Central memory CD8-positive, alpha-beta T cell (primary cell): ENCODE data around the gene C10orf90.

Experiments used
- ATAC-seq: fragments of 150-1000 bp; cut with Tn5 transposase; replicated peaks from 2 replicates; pipeline ENCODE4 v1.10.0; 2022; ENCODE audit warnings: mild to moderate bottlenecking, moderate FRiP score, moderate number of reproducible peaks; ENCODE audit not compliant: poor library complexity, severe bottlenecking; ENCODE audit errors: extremely low read depth
- DNase-seq, 2 donors: peaks; one replicate each; pipeline ENCODE4 v3.0.0; 2021; ENCODE audit warnings: low spot score in 2 of 2
- H3K27ac Mint-ChIP-seq: one replicate; pipeline ENCODE4 v1.8.0; 2022; ENCODE audit warnings: low read depth, mild to moderate bottlenecking, moderate library complexity, mixed read lengths
- H3K27me3 Mint-ChIP-seq: one replicate; pipeline ENCODE4 v1.8.0; 2022; ENCODE audit warnings: mixed read lengths
- H3K36me3 Mint-ChIP-seq: one replicate; pipeline ENCODE4 v1.8.0; 2022; ENCODE audit warnings: mild to moderate bottlenecking, moderate library complexity, mixed read lengths; ENCODE audit not compliant: insufficient read depth
- H3K4me1 Mint-ChIP-seq: one replicate; pipeline ENCODE4 v1.8.0; 2022; ENCODE audit warnings: mixed read lengths
- H3K4me3 Mint-ChIP-seq: one replicate; pipeline ENCODE4 v1.8.0; 2022; ENCODE audit warnings: mild to moderate bottlenecking, moderate library complexity, mixed read lengths
- H3K9me3 Mint-ChIP-seq: one replicate; pipeline ENCODE4 v1.8.0; 2022; ENCODE audit warnings: mixed read lengths

The C10orf90 gene

DNA sequence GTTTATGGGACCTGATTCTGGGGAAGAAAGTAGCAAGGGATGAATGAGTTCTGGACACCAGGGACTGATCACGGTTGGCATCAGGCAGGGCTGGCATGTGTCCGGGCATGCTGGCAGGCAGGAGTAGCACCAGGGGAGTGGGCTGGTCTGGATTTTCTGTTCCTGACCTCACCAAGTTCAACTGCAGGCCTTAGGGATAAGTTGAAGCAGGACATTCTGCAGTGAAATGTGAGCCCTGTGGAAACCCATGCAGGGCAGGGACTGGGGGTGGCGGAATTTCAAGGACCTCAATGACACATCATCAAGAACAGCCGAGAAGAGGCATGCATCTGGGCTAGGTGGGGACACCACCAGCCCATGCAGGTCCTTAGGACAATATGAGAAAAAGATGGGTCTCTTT is 202.0 kb downstream of the C10orf90 start:
- no peaks in the 10 kb centered on the region for H3K4me1 Mint-ChIP-seq
- no peaks in the 10 kb centered on the region for H3K36me3 Mint-ChIP-seq
- H3K9me3 Mint-ChIP-seq: peaks cover 24% of the 10 kb centered on the region
- DNase-seq: no peak
- H3K4me3 Mint-ChIP-seq: no peak overlapping the region
- peaks cover 9% of the 10 kb centered on the region for H3K27me3 Mint-ChIP-seq
- no peak overlapping the region for H3K27ac Mint-ChIP-seq
- ATAC-seq: no peak

DNA sequence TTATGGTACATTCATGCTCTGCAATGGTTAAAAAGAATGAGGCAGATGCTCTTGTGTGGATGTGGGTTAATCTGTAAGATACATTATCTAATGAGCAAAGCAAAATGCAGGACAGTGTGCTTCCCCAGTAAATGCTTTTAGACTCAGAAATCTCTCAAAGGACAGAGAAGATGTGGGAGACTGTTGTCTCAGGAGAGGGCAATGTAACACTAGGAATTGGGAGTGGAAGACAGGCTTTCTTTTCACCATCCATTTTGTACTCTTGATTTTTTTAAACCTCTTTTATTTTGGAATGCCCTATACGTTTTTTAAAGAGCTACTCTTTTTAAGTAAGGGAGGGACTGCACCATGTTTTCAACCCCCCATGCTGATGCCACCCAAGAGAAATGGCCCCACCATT is 204.7 kb downstream of the C10orf90 start:
- no peak overlapping the region for H3K4me3 Mint-ChIP-seq
- ATAC-seq (no peak), DNase-seq (no peak)
- H3K4me1 Mint-ChIP-seq: no peaks in the 10 kb centered on the region
- no peak overlapping the region for H3K27ac Mint-ChIP-seq
- peaks cover 3% of the 10 kb centered on the region for H3K27me3 Mint-ChIP-seq
- H3K36me3 Mint-ChIP-seq: no peaks in the 10 kb centered on the region
- H3K9me3 Mint-ChIP-seq: peaks cover 36% of the 10 kb centered on the region

DNA sequence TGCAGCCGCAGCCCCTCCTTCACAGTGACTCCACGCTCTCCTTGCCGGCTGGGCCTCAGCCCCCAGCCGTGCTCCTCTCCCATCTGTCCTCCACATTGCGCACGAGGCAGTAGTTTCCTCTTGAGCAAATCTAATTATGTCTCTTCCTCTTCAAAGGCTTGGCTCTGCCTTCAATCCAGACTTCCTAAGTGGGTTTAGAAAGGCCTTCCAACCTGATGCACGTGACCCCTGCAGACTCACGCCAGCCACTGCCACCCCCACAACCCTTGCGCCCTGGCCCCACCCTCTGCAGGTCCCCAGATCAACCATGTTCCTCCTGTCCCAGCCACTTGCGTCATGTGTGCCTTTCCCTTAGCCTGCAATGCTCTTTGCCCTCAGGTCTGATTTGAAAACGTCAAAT is 207.2 kb downstream of the C10orf90 start:
- ATAC-seq (no peak), DNase-seq (no peak)
- peaks cover 21% of the 10 kb centered on the region for H3K9me3 Mint-ChIP-seq
- H3K27ac Mint-ChIP-seq: no peak overlapping the region
- no peaks in the 10 kb centered on the region for H3K4me1 Mint-ChIP-seq
- no peak overlapping the region for H3K4me3 Mint-ChIP-seq
- H3K36me3 Mint-ChIP-seq: no peaks in the 10 kb centered on the region
- H3K27me3 Mint-ChIP-seq: no peaks in the 10 kb centered on the region

DNA sequence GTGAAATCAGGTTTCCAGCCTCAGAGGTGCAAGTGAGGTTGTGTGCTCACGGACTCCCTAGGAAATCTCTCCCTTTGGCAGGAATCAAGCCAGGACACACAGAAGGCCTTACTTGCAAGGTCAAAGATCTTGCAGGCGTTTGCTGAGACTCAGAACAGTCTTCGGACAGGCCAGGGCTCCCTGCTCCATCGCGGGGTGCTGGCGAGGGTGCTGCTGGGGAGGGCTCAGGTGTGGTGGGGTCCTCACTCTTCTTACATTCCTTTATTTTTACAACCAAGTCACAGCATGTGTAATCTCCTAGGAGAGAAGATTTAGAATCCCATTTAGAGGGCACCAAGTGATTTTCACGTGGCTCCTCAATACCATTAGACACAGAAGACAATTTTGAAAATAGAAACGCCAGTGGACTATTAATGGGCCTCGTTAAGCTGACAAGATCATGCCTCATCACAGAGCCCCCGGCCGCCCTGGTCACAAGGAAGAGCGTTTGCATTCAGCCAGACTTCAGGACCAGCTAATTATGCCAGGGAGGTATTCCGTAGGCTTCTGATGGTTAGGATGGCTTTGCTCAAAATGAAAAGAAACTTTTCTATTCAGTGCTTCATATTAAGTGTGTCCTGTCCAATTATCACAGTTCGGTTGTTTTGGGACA is 209.1 kb downstream of the C10orf90 start:
- H3K27ac Mint-ChIP-seq: no peak overlapping the region
- no peaks in the 10 kb centered on the region for H3K4me1 Mint-ChIP-seq
- H3K36me3 Mint-ChIP-seq: no peaks in the 10 kb centered on the region
- DNase-seq: no peak
- ATAC-seq: no peak
- H3K4me3 Mint-ChIP-seq: no peak overlapping the region
- no peaks in the 10 kb centered on the region for H3K27me3 Mint-ChIP-seq
- H3K9me3 Mint-ChIP-seq: peaks cover 21% of the 10 kb centered on the region

DNA sequence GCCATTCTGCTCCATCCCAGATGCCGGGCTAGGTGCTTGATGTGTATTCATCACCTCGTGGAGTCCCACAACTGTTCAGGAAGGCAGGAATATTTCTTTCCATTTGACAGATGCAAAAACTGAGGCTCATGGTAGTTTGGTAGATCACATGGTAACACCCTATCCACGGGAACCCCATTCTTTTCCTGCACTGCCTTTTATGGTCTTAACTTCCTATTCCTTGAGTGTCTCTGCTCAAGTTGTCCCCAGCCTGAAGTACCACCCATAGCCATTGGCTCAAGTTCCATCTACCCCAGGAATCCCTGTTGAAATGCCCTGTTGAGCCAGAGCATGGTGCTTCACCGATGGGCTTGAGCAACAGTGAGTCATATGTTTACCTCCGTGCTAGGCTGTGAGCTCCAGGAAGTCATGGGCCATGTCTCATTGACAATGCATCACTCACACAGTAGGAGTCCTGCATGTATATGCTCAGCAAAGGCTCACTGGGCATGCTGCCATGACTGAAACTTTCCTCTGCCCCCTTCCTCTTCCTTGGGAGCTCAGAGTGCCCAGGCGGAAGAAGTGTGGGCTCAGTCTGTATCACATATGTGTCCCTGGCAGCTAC is 210.5 kb downstream of the C10orf90 start:
- Mint-ChIP-seq H3K9me3 (peaks cover 25% of the 10 kb centered on the region), H3K4me1 (no peaks in the 10 kb centered on the region), H3K4me3 (no peak overlapping the region), H3K36me3 (no peaks in the 10 kb centered on the region), H3K27me3 (no peaks in the 10 kb centered on the region), H3K27ac (no peak overlapping the region)
- no peak for DNase-seq
- ATAC-seq: no peak

DNA sequence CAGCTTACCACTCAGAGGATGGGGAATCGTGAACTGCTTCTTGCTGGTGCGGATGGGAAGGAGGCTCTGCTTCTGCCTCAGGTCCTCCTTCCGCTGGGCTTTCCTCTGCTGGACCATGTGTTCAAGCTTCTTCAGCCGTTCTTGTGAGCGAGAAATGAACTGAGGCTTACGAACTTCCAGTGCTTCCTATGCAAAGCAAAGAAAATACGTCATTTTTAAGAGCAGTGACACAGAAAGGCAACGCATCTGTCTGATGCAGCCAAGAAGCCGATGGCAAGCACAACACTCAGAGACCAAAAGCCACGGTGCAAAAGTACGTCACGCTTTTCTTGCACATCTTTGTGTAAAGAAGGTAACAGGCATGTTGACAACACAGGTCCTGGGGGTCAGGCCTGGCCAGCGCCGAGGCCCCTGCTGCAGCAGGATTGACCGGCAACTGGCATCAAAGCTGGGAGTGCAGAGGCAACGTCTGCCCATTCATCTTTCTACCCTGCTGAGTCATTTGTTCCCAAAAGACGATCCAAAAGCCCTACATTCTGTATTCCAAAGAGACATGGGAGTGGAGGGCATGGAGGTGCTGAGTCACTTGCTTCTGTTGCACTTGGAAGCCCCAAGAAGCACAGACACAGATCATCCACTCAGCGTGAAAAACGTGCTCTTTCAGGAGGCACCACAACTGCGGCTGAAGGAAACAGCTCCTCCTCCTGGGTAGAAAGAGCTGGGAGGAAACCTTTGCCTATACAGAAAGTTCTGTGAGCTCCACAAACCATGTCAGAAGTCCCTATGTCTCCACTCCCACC is 211.3 kb downstream of the C10orf90 start:
- DNase-seq (no peak), ATAC-seq (no peak)
- no peaks in the 10 kb centered on the region for H3K27me3 Mint-ChIP-seq
- peaks cover 25% of the 10 kb centered on the region for H3K9me3 Mint-ChIP-seq
- no peaks in the 10 kb centered on the region for H3K4me1 Mint-ChIP-seq
- no peaks in the 10 kb centered on the region for H3K36me3 Mint-ChIP-seq
- H3K27ac Mint-ChIP-seq: no peak overlapping the region
- H3K4me3 Mint-ChIP-seq: no peak overlapping the region

DNA sequence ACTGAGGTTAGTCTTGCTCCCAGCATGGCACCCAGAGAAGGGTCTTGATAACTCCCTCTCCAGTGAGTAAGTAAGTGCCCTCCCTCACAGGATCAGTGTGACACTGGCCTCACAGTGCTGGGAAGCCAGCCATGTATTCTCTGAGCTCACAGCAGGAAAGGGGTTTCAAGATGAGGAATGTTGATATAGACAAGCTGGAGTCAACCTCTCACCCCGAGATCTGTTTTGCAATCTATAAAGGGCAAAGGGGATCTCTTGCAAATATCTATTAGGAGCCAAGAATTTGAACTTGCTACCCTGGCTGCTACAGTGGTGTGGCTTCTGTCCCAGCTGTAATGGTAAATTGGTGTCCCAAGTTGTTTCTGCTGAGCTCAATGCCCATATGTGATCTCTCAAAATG is 212.0 kb downstream of the C10orf90 start:
- no peak for ATAC-seq
- no peaks in the 10 kb centered on the region for H3K27me3 Mint-ChIP-seq
- H3K9me3 Mint-ChIP-seq: peaks cover 27% of the 10 kb centered on the region
- DNase-seq: no peak
- H3K36me3 Mint-ChIP-seq: no peaks in the 10 kb centered on the region
- H3K4me3 Mint-ChIP-seq: no peak overlapping the region
- H3K27ac Mint-ChIP-seq: no peak overlapping the region
- H3K4me1 Mint-ChIP-seq: no peaks in the 10 kb centered on the region

DNA sequence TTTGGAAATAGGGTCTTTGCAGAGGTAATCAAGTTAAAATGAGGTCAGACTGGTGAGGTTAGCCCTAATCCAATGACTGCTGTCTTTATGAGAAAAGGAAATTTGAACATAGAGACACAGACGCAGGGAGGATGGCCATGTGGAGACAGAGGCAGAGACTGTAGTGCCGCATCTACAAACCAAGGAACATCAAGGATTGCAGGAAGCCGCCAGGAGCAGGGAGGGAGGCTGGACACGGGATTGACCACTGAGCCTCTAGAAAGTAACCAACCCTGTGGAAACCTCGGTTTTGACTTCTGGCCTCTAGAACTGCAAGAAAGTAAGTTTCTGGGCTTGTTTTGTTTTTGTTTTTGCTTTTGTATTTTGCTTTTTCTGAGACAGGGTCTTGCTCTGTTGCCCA is 213.9 kb downstream of the C10orf90 start:
- DNase-seq: no peak
- Mint-ChIP-seq H3K27me3 (no peaks in the 10 kb centered on the region), H3K27ac (no peak overlapping the region), H3K36me3 (no peaks in the 10 kb centered on the region), H3K4me1 (no peaks in the 10 kb centered on the region), H3K9me3 (peaks cover 20% of the 10 kb centered on the region), H3K4me3 (no peak overlapping the region)
- ATAC-seq: no peak

DNA sequence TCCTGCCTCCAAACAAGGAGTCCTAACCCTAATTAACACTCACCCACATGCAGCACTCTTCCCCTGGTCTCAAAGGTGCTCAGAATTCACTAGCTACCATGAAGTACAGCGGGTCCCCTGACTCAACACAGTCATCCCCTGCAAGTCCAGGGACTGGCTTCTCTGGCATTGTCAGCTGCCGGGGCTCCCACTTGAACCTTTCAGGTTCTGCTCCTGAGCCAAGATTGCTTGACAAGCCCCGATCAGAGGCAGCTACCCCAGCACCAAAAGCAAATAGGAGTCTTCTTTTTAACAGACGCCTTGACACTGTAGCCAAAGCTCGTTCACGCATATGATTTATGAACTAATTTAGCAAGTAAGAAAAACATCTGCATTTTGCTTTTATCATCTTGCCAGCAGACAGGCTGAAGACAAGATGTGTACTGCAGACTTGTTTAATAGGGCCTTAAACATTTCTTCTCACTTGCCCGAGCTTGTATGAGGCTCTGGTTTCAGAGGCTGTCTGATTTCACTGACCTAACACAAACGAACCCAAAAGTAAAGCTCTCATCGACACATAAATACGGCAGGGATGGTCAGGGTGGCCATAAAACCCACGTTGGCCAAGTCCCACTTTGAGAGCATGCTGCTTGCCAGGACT is 214.6 kb downstream of the C10orf90 start:
- ATAC-seq: no peak
- Mint-ChIP-seq H3K27me3 (no peaks in the 10 kb centered on the region), H3K4me3 (no peak overlapping the region), H3K36me3 (no peaks in the 10 kb centered on the region), H3K4me1 (no peaks in the 10 kb centered on the region), H3K27ac (no peak overlapping the region), H3K9me3 (peaks cover 18% of the 10 kb centered on the region)
- DNase-seq: no peak

DNA sequence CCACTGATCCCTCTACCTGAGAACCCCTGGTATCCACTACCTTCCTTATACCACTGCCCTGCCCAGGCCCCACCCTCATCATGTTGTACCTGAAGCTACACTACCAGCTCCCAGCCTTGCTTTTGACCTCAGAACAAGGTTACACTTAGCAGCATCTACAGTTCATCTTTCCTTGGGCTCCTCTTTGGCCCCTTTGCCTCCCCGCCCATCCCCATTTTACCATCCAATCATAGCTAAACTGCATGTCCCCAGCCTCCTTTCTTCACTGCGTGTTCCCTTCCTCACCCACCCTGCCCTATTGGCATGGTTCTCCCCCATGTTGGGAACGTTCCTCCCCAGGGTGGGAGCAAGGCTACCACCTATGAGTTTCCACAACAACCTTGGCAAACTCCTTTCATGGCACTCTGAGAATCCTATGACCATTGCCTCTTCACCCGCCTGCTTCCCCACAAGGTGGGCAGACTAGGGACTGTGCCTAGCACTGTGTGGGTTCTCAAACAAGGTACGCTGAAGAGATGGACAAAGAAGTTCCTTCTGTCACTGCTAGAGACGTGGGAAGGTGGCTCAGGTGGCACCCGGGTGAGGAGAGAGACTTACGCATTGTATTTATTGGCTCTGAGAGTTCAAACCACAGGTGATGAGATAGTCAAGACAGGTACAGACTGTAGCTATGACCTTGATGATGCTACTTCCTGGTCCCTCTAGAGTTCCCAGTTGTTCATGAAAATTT is 215.3 kb downstream of the C10orf90 start:
- Mint-ChIP-seq H3K4me1 (no peaks in the 10 kb centered on the region), H3K27ac (no peak overlapping the region), H3K4me3 (no peak overlapping the region), H3K27me3 (no peaks in the 10 kb centered on the region), H3K9me3 (peaks cover 18% of the 10 kb centered on the region), H3K36me3 (no peaks in the 10 kb centered on the region)
- ATAC-seq (no peak), DNase-seq (no peak)

DNA sequence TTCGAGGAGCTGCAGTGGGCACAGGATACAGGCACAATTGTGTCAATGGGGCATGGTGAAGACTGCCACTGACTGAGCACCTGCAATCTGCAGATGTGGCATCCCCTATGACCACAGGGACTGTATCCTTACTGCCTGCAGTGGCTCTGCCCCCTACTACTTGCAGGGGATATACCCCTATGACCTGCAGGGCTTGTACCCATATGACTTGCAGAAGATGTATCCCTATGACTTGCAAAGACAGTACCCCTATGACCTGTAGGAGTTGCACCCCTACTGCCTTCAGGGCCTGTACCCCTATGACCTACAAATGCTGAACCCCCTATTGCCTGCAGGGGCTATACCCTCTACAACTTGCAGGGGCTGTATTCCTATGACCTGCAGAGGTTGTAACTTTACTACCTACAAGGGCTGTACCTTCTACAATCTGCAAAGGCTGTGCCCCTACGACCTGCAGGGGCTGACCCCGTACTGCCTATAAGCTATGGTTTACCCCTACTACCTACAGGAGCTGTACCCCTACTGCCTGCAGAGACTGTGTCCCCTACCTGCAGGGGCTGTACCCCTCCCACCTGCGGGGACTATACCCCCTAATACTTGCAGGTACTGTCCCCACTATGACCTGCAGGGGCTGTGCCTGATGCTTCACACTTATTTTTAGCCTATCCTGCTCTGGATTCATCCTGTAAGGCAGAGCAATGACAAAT is 216.3 kb downstream of the C10orf90 start:
- no peaks in the 10 kb centered on the region for H3K4me1 Mint-ChIP-seq
- no peak overlapping the region for H3K4me3 Mint-ChIP-seq
- peaks cover 18% of the 10 kb centered on the region for H3K9me3 Mint-ChIP-seq
- H3K36me3 Mint-ChIP-seq: no peaks in the 10 kb centered on the region
- H3K27me3 Mint-ChIP-seq: no peaks in the 10 kb centered on the region
- ATAC-seq (peak; percentile 19), DNase-seq (no peak)
- H3K27ac Mint-ChIP-seq: no peak overlapping the region

DNA sequence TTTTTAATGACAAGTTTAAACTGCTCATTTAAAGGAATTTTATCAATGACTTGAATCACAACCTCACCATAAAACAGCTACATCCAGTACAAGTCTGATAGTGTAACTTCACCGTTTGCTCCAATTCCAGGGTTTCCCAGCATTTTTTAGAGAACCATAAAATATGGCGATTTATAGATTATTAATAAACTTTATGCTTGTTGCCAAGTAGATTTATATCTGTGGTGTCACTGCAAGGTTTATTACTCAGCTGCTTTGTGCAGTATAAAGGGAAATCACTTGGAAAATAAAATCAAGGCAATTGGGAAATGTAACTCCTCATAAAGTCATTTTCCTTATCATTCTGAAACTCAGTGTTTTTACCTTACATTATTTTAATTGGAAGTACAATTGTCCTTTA is 218.2 kb downstream of the C10orf90 start:
- H3K27me3 Mint-ChIP-seq: no peaks in the 10 kb centered on the region
- H3K4me1 Mint-ChIP-seq: no peaks in the 10 kb centered on the region
- H3K27ac Mint-ChIP-seq: no peak overlapping the region
- H3K36me3 Mint-ChIP-seq: no peaks in the 10 kb centered on the region
- peaks cover 18% of the 10 kb centered on the region for H3K9me3 Mint-ChIP-seq
- ATAC-seq (no peak), DNase-seq (no peak)
- no peak overlapping the region for H3K4me3 Mint-ChIP-seq
